ENCODE results near the gene ZNF708. TPM values are rescaled to one million over a fixed set of nuclear protein-coding genes. Genes with fewer than 3 reads are reported as not detected.

ZNF708 gene
- total and polyA plus RNA-seq, 9 of the 15 experiments (the other 6 are each of a cell fraction or from before 2014, with no cell fraction given), result 2.9 to 11.9 (median 6.7) TPM

GRCh38 chr19:21256722-21257121 is 72.5 kb downstream of the ZNF708 start (continued):
- no peak for TF ChIP-seq IRF9 (tag; IDR thresholded peaks at IDR 0.05)
- no peak for TF ChIP-seq ILK (tag; IDR thresholded peaks at IDR 0.05; ENCODE audit: borderline replicate concordance, low read depth)
- no peak for TF ChIP-seq FOS (IDR thresholded peaks at IDR 0.05; ENCODE audit: extremely low read depth, insufficient read length)
- no peak for TF ChIP-seq SUPT5H (IDR thresholded peaks at IDR 0.05)
- TF ChIP-seq ZKSCAN1 (IDR thresholded peaks at IDR 0.05; ENCODE audit: low read depth, low read length), result no peak
- no peak for TF ChIP-seq SAFB2 (IDR thresholded peaks at IDR 0.05; ENCODE audit: borderline replicate concordance, low read depth, low read length, severe bottlenecking)
- TF ChIP-seq TGIF2 (CRISPR knock-in tag; IDR thresholded peaks at IDR 0.05), result no peak
- TF ChIP-seq KLF16 (IDR thresholded peaks at IDR 0.05), result no peak
- TF ChIP-seq TEAD1 (CRISPR knock-in tag; IDR thresholded peaks at IDR 0.05), result peak in 1 of 2 experiments; percentile 85; a peak in 1 of 4 replicates
- no peak for TF ChIP-seq ZNF431 (CRISPR knock-in tag; IDR thresholded peaks at IDR 0.05)
- no peak for TF ChIP-seq SP1 (CRISPR knock-in tag; IDR thresholded peaks at IDR 0.05)
- TF ChIP-seq FOXJ3 (CRISPR knock-in tag; IDR thresholded peaks at IDR 0.05), result no peak
- TF ChIP-seq IRF2 (CRISPR knock-in tag; IDR thresholded peaks at IDR 0.05), result no peak
- TF ChIP-seq TAF9B (IDR thresholded peaks at IDR 0.05; ENCODE audit: partially characterized antibody), result no peak
- no peak for TF ChIP-seq SMARCE1 (IDR thresholded peaks at IDR 0.05)
- no peak for TF ChIP-seq ZNF644 (tag; IDR thresholded peaks at IDR 0.05; ENCODE audit: low read depth)
- TF ChIP-seq, protein P1, sequence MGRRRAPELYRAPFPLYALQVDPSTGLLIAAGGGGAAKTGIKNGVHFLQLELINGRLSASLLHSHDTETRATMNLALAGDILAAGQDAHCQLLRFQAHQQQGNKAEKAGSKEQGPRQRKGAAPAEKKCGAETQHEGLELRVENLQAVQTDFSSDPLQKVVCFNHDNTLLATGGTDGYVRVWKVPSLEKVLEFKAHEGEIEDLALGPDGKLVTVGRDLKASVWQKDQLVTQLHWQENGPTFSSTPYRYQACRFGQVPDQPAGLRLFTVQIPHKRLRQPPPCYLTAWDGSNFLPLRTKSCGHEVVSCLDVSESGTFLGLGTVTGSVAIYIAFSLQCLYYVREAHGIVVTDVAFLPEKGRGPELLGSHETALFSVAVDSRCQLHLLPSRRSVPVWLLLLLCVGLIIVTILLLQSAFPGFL (CRISPR knock-in tag; IDR thresholded peaks at IDR 0.05), result no peak
- TF ChIP-seq EP400 (IDR thresholded peaks at IDR 0.05), result no peak
- TF ChIP-seq TEAD4 (IDR thresholded peaks at IDR 0.05; ENCODE audit: low read length), result peak; percentile 62
- TF ChIP-seq TEAD4 (CRISPR knock-in tag; IDR thresholded peaks at IDR 0.05; ENCODE audit: borderline replicate concordance), result no peak
- no peak for TF ChIP-seq RBM15 (IDR thresholded peaks at IDR 0.05; ENCODE audit: insufficient read depth, low read length)
- no peak for TF ChIP-seq ZMIZ1 (IDR thresholded peaks at IDR 0.05; ENCODE audit: low read depth in 2 of 2, low read length in 2 of 2)
- no peak for TF ChIP-seq XRCC5 (IDR thresholded peaks at IDR 0.05; ENCODE audit: low read depth, low read length)
- no peak for TF ChIP-seq ZBTB1 (CRISPR knock-in tag; IDR thresholded peaks at IDR 0.05; ENCODE audit: borderline replicate concordance, low read depth)

Data from K562 (cell line).